ENCODE results near the gene HIC2. TPM values are rescaled to one million over a fixed set of nuclear protein-coding genes. Genes with fewer than 3 reads are reported as not detected.
"Not testable (repeated sequence)": the region's sequence is repeated elsewhere in the genome, so short reads cannot be mapped to it uniquely, and the experiment has no call there.

The HIC2 gene
- total RNA-seq, 1 experiment from 2014 or later: 4.2 TPM

- H3K4me2 ChIP-seq; H3K27ac ChIP-seq; H3F3A ChIP-seq (ENCODE audit: insufficient read depth, low read depth); BruUV-seq (replicated peaks); H3K9me3 ChIP-seq (ENCODE audit: insufficient read depth, low read depth); intact Hi-C loops (cut with micrococcal nuclease; ENCODE audit: unreplicated experiment); H3K79me2 ChIP-seq (ENCODE audit: low read depth); H3K27me3 ChIP-seq (ENCODE audit: insufficient read depth, low read depth); DNase-seq; POLR2A ChIA-PET (ENCODE audit: unreplicated experiment); H4K20me1 ChIP-seq (ENCODE audit: insufficient read depth); H2AFZ ChIP-seq; H3K4me1 ChIP-seq (replicated peaks; ENCODE audit: insufficient read depth); H3K36me3 ChIP-seq (ENCODE audit: low read depth); CTCF ChIA-PET; H3K9me2 ChIP-seq (ENCODE audit: insufficient read depth); H3K4me3 ChIP-seq: not testable (repeated sequence)
These were observed 20.8 kb downstream of the HIC2 start for GRCh38 chr22:21438013-21438412.

- not testable (repeated sequence) for DNase-seq; BruUV-seq (replicated peaks)
These were observed 23.0 kb downstream of the HIC2 start for GRCh38 chr22:21440018-21440636.

DNA sequence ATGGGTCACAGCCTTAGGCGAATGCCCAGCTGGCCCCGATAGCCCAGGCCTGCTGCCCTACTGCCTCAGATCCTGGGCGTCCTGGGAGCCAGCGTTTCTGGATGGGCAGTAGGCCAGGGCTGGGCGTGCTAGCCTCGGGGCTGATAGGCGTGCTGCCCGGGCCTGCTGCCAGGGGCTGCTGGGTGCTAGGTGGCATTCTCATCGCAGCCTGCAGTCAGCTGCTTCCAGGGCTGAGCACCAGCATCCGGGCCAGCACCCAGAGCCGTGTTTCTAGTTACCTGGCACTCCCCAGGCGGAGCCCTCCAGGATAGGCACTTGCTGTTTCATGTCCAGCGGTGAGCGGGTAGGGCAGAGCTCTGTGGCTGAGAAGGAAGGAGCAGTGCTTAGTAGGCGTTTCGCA lies 23.5 kb downstream of the HIC2 start:
- H3K4me2 ChIP-seq; H3K27ac ChIP-seq; H3K36me3 ChIP-seq (ENCODE audit: low read depth); H2AFZ ChIP-seq; H3K9me2 ChIP-seq (ENCODE audit: insufficient read depth); H3K9me3 ChIP-seq (ENCODE audit: insufficient read depth, low read depth); H3K79me2 ChIP-seq (ENCODE audit: low read depth); H3K27me3 ChIP-seq (ENCODE audit: insufficient read depth, low read depth); POLR2A ChIA-PET (ENCODE audit: unreplicated experiment); DNase-seq; H3F3A ChIP-seq (ENCODE audit: insufficient read depth, low read depth); BruUV-seq (replicated peaks); H3K4me3 ChIP-seq; intact Hi-C loops (cut with micrococcal nuclease; ENCODE audit: unreplicated experiment); H3K4me1 ChIP-seq (replicated peaks; ENCODE audit: insufficient read depth); CTCF ChIA-PET; H4K20me1 ChIP-seq (ENCODE audit: insufficient read depth): not testable (repeated sequence)

More at GRCh38 chr22:21440018-21440636, 23.0 kb downstream of the HIC2 start:
- H3F3A ChIP-seq (ENCODE audit: insufficient read depth, low read depth); CTCF ChIA-PET; POLR2A ChIA-PET (ENCODE audit: unreplicated experiment); H3K36me3 ChIP-seq (ENCODE audit: low read depth); H4K20me1 ChIP-seq (ENCODE audit: insufficient read depth); H3K9me3 ChIP-seq (ENCODE audit: insufficient read depth, low read depth); H3K27ac ChIP-seq; H3K27me3 ChIP-seq (ENCODE audit: insufficient read depth, low read depth); H3K9me2 ChIP-seq (ENCODE audit: insufficient read depth); H3K79me2 ChIP-seq (ENCODE audit: low read depth); H3K4me3 ChIP-seq; H2AFZ ChIP-seq; intact Hi-C loops (cut with micrococcal nuclease; ENCODE audit: unreplicated experiment); H3K4me1 ChIP-seq (replicated peaks; ENCODE audit: insufficient read depth); H3K4me2 ChIP-seq: not testable (repeated sequence)

DNA sequence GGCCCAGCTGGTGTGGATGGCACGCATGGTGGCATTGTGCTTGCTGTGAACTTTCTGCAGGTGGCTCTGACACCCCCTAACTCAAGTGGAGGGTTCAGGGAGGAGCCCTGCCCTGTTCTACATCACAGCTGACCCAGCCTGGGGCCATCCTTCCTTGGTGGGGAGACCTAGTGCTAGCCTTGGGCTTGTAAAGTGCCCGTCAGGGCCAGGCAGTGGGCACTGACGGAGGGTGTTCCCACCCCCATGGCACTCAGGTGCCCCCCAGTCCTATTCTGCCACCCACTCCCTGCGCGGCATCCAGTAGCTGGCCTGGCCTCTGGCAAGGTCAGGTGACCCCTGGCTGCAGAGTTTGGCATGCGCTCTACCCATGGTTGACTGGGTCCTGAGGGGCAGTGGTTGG lies 24.0 kb downstream of the HIC2 start:
- POLR2A ChIA-PET (ENCODE audit: unreplicated experiment); H3K9me2 ChIP-seq (ENCODE audit: insufficient read depth); H3K27me3 ChIP-seq (ENCODE audit: insufficient read depth, low read depth); H3K27ac ChIP-seq; H3F3A ChIP-seq (ENCODE audit: insufficient read depth, low read depth); BruUV-seq (replicated peaks); DNase-seq; intact Hi-C loops (cut with micrococcal nuclease; ENCODE audit: unreplicated experiment); H4K20me1 ChIP-seq (ENCODE audit: insufficient read depth); CTCF ChIA-PET; H2AFZ ChIP-seq; H3K9me3 ChIP-seq (ENCODE audit: insufficient read depth, low read depth); H3K4me1 ChIP-seq (replicated peaks; ENCODE audit: insufficient read depth); H3K36me3 ChIP-seq (ENCODE audit: low read depth); H3K79me2 ChIP-seq (ENCODE audit: low read depth); H3K4me2 ChIP-seq; H3K4me3 ChIP-seq: not testable (repeated sequence)

DNA sequence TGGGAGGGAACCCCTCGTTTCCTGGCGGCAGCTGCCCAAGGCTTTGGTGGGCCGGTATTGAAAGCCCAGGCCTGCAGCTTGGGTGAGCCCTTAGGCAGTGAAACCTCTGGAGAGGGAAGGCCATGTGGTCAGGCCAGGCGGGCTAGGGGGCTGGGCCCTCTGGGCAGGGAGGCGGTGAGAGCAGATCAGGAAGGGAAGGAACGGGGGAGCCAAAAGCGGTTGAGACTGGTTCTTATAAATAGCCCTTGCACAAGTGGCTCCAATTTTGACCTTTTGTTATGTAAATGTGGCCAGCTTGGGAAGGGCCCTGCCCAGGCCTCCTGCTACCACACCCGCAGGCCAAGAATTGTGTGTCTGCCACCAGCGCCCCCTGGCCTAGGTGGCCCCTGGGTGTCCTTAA lies 25.0 kb downstream of the HIC2 start:
- H4K20me1 ChIP-seq (ENCODE audit: insufficient read depth); H3K4me2 ChIP-seq; H3K27me3 ChIP-seq (ENCODE audit: insufficient read depth, low read depth); H3K4me1 ChIP-seq (replicated peaks; ENCODE audit: insufficient read depth); H3K27ac ChIP-seq; H3K9me2 ChIP-seq (ENCODE audit: insufficient read depth); BruUV-seq (replicated peaks); POLR2A ChIA-PET (ENCODE audit: unreplicated experiment); H3K79me2 ChIP-seq (ENCODE audit: low read depth); H3K9me3 ChIP-seq (ENCODE audit: insufficient read depth, low read depth); H3K4me3 ChIP-seq; DNase-seq; H3F3A ChIP-seq (ENCODE audit: insufficient read depth, low read depth); H3K36me3 ChIP-seq (ENCODE audit: low read depth); H2AFZ ChIP-seq; intact Hi-C loops (cut with micrococcal nuclease; ENCODE audit: unreplicated experiment); CTCF ChIA-PET: not testable (repeated sequence)

- H3K4me3 ChIP-seq; DNase-seq; H3K9me3 ChIP-seq (ENCODE audit: insufficient read depth, low read depth); H3K36me3 ChIP-seq (ENCODE audit: low read depth); BruUV-seq (replicated peaks); H3K27ac ChIP-seq; intact Hi-C loops (cut with micrococcal nuclease; ENCODE audit: unreplicated experiment); H3F3A ChIP-seq (ENCODE audit: insufficient read depth, low read depth); H3K27me3 ChIP-seq (ENCODE audit: insufficient read depth, low read depth); H3K4me1 ChIP-seq (replicated peaks; ENCODE audit: insufficient read depth); POLR2A ChIA-PET (ENCODE audit: unreplicated experiment); H4K20me1 ChIP-seq (ENCODE audit: insufficient read depth); H2AFZ ChIP-seq; CTCF ChIA-PET; H3K4me2 ChIP-seq; H3K79me2 ChIP-seq (ENCODE audit: low read depth); H3K9me2 ChIP-seq (ENCODE audit: insufficient read depth): not testable (repeated sequence)
These were observed 25.5 kb downstream of the HIC2 start for GRCh38 chr22:21442646-21443045.

Measured in PC-9 (cell line).